Activated T-cell treated with anti-CD3 and anti-CD28 coated beads, Interleukin-2, amount 50 U/mL, for 72 hours (primary cell): ENCODE measurements around the gene NOL4L. TPM values are rescaled to one million over a fixed set of nuclear protein-coding genes. Genes with fewer than 3 reads are reported as not detected.
A peak's percentile ranks its signal among the peaks of the same experiment; 100 is the strongest.

Source experiments
- ATAC-seq, 2 donors: fragments of 150-1000 bp; cut with Tn5 transposase; replicated peaks in 1 of 2; 2 replicates each; pipeline ENCODE4 v1.10.0; 2021; ENCODE audit warnings: moderate library complexity in 2 of 2, mild to moderate bottlenecking in 1 of 2
- DNase-seq, 2 donors: peaks; one replicate each; pipeline ENCODE4 v3.0.0; 2021 to 2022; ENCODE audit warnings: mixed read lengths in 1 of 2
- H3K27ac Mint-ChIP-seq: one replicate; pipeline ENCODE4 v1.8.0; 2022; ENCODE audit warnings: mild to moderate bottlenecking, moderate library complexity, mixed read lengths
- H3K27me3 Mint-ChIP-seq: one replicate; pipeline ENCODE4 v1.8.0; 2022; ENCODE audit warnings: low read depth, mixed read lengths
- H3K36me3 Mint-ChIP-seq, 2 donors: one replicate each; pipeline ENCODE4 v1.8.0; 2022; ENCODE audit warnings: mixed read lengths in 2 of 2, mild to moderate bottlenecking in 1 of 2; ENCODE audit not compliant: insufficient read depth in 2 of 2
- H3K4me1 Mint-ChIP-seq: one replicate; pipeline ENCODE4 v1.8.0; 2022; ENCODE audit warnings: low read depth, mixed read lengths
- H3K4me3 Mint-ChIP-seq, 2 donors: one replicate each; pipeline ENCODE4 v1.8.0; 2022; ENCODE audit warnings: mild to moderate bottlenecking in 2 of 2, mixed read lengths in 2 of 2, moderate library complexity in 2 of 2
- H3K9me3 Mint-ChIP-seq, 2 donors: one replicate each; pipeline ENCODE4 v1.8.0; 2022; ENCODE audit warnings: mixed read lengths in 2 of 2
- total RNA-seq, 2 donors: library from RNA; stranded (reverse); gene quantifications; one replicate each; pipeline ENCODE4 v1.2.3, GENCODE V29; 2022

NOL4L gene
- total RNA-seq, 2 donors from 2014 or later, result 28.2 to 30.0 TPM

DNA sequence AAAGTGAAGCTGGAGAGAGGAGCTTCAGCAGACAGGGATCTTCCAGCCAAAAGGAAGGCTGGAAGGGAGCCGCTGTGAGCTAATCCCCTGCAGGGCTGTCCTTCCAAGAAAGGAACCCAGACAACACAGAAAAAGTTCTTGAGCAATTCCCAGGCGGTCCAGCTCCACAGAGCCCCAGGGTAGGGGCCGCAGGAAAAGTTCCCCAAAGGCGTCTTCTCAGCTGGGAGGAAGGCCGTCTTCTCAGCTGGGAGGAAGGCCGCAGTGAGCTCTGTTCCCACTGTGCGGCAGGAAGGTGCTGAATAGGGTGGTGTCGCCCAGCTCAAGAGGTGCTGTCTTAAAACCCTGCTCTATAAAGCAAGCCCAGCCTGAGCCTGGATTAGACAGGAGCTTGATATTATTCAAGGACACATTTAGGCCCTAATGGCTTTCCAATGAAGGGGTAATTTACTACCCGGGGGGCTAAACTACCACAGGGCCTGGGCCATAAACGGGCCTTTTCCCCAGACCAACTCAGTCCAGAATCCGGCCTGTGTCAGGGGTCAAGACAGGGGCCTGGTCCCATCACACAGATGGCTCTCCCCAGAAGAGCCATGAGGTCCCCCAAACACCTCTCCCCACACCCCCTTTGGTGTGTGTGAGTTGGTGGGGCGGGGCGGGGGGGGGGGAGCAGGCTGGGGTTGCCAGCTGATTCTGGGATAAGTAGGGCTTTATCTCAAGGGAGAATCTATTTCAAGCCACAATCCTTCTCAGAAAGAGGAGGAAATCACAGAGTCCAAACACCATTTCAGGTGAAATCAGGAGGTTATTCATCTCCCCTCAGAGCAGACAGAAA is 103.6 kb downstream of the NOL4L start:
- H3K4me1 Mint-ChIP-seq, result peaks cover 41% of the 10 kb centered on the region
- H3K27ac Mint-ChIP-seq, result no peak overlapping the region
- DNase-seq (no peak), ATAC-seq (no peak)
- H3K4me3 Mint-ChIP-seq, result peak overlapping the region in 1 of 2 donors; percentile 75
- no peaks in the 10 kb centered on the region for H3K9me3 Mint-ChIP-seq
- no peaks in the 10 kb centered on the region for H3K27me3 Mint-ChIP-seq
- no peaks in the 10 kb centered on the region for H3K36me3 Mint-ChIP-seq

DNA sequence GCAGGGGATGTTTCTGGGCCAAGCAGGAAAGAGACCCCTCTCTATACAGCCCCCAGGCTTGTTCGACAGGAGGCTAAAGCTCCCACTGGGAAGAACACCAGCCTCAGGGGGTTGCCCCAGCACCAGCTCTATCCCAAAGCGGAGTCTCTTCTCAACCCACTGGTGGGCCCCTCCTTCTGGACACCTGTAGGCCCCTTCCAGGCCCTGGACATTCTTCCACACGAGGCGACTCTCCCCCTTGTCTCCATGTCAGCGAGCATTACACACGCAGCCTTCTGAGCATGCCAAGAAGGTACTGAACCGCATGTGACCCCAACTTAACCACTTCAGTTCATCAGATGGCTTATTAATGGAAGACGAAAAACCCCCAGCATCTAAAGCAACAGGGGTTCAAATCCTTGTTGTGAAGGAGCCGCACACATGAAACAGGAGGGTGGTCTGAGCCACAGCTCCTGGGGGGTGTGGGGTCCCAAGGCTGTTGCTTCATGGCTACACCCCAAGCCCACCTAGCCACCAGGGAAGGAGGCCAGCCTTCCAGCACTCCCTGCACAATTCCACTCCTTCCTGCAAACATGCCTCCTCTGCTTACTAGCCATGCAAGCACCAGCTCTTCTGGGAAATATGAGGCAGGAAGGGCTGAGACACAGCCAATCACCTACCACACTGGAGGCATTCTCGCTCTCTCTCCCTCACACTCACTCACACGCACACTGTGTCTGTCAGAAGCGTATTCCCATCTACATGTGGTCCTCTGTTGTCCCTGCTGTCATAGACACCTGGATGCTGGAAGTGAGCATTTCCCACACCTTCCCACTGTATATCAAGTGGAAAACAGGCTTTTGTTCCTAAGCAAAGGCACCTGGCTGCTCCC is 104.5 kb downstream of the NOL4L start:
- Mint-ChIP-seq H3K4me3 (no peak overlapping the region), H3K9me3 (no peaks in the 10 kb centered on the region), H3K4me1 (peaks cover 49% of the 10 kb centered on the region), H3K36me3 (no peaks in the 10 kb centered on the region), H3K27ac (no peak overlapping the region), H3K27me3 (no peaks in the 10 kb centered on the region)
- no peak for ATAC-seq
- DNase-seq, result no peak

DNA sequence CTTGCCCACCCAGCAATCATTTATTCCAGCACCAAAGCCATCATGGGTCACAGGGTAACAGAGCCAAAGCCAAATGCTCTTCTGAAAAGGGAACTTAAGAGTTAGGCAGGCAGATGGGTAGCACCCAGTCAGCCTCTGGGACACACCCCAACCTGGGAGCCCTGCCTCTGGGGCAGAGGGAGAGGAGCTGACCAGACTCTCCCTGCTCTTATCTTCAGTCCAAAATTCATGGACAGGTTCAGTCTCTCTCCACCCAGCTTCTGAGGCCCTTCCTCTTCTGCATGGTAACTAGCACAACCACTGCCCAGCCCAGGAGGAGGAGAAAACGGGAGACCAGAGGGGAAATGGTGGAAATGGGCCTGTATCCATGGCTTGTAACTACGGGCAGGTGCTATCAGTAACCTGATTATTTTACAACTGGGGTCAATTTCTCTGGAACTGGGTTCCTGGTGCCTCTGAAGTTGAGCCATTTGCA is 105.4 kb downstream of the NOL4L start:
- ATAC-seq (no peak), DNase-seq (no peak)
- no peak overlapping the region for H3K4me3 Mint-ChIP-seq
- H3K36me3 Mint-ChIP-seq, result no peaks in the 10 kb centered on the region
- no peaks in the 10 kb centered on the region for H3K9me3 Mint-ChIP-seq
- H3K27ac Mint-ChIP-seq, result no peak overlapping the region
- peaks cover 41% of the 10 kb centered on the region for H3K4me1 Mint-ChIP-seq
- H3K27me3 Mint-ChIP-seq, result no peaks in the 10 kb centered on the region

DNA sequence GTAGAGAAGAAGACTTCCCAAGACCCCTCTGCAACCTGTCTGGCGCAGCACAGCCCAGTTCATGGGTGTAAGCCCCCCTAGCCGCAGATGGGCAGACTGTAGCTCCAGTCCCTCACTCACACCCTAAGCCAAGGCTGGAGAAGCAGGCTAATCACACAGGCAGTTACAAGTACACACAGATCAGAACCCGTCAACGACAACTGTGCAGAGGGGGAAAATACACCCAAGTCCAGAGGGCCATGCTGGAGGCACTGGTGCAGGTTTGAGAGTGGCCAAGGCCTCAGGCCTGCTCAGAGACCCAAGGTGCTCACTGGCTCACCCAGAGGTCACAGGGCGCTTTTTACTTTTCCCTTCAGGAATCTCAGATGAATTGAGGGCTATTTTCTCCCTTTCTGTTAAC is 106.1 kb downstream of the NOL4L start:
- ATAC-seq (no peak), DNase-seq (no peak)
- Mint-ChIP-seq H3K36me3 (no peaks in the 10 kb centered on the region), H3K4me3 (no peak overlapping the region), H3K9me3 (no peaks in the 10 kb centered on the region), H3K27me3 (no peaks in the 10 kb centered on the region), H3K4me1 (peaks cover 40% of the 10 kb centered on the region), H3K27ac (no peak overlapping the region)

DNA sequence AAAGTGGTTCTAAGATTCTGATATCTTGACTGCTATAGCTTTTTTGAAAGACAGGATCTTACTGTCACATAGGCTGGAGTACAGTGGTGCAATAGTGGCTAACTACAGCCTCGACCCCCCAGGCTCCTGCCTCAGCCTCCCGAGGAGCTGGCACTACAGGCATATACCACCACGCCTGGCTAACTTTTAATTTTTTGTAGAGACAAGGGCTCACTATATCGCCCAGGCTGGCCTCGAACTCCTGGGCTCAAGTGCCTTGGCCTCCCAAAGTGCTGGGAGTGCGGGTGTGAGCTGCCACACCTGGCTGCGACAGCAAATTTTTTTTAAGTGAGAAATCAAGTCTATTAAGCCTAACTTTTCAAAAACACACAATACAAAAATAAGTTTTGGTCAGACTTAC is 106.6 kb downstream of the NOL4L start:
- Mint-ChIP-seq H3K27ac (no peak overlapping the region), H3K27me3 (no peaks in the 10 kb centered on the region), H3K36me3 (no peaks in the 10 kb centered on the region), H3K9me3 (no peaks in the 10 kb centered on the region), H3K4me3 (no peak overlapping the region), H3K4me1 (peaks cover 40% of the 10 kb centered on the region)
- ATAC-seq, result no peak
- DNase-seq, result no peak

DNA sequence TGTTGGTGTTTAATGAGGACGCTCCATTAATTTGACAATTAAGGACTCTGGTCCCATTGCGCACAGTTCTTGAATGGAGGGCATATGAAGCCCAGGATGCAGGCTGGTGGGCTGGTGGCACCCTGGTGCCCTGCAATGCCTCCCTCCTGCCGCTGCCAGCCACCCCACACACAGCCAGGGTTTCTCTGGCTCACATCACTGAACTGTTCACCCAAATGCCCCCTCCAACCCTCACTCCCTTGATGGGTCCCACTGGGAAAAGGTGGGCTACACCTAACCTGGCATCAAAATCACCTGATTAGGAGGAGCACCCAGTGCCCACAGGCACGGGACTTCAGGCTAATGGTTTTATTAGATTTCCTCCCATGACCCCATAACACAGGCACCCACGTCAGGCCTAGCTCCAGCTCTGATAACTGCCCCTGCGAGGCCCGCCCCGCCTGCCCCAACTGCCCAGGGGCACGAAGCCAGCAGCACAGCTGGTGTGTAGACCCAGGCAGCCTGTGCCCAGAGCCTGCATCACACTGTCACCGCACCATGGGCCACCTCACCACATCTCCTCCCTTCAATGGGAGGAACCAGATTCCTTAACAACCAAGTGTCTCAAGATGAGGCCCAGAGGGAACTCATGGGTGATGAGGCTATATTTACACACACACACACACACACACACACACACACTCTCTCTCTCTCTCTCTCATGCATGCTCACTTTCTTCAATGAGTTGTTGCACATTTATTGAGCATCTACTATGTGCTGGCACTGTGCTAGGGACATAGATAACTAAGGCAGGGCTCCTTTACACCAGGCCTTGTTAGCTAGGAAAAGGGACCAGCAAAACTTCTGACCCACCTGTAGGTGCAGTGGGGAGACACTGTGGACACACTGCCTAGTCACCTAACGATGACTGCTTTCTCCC is 107.3 kb downstream of the NOL4L start:
- H3K27ac Mint-ChIP-seq, result no peak overlapping the region
- H3K4me3 Mint-ChIP-seq, result no peak overlapping the region
- H3K4me1 Mint-ChIP-seq, result peaks cover 40% of the 10 kb centered on the region

DNA sequence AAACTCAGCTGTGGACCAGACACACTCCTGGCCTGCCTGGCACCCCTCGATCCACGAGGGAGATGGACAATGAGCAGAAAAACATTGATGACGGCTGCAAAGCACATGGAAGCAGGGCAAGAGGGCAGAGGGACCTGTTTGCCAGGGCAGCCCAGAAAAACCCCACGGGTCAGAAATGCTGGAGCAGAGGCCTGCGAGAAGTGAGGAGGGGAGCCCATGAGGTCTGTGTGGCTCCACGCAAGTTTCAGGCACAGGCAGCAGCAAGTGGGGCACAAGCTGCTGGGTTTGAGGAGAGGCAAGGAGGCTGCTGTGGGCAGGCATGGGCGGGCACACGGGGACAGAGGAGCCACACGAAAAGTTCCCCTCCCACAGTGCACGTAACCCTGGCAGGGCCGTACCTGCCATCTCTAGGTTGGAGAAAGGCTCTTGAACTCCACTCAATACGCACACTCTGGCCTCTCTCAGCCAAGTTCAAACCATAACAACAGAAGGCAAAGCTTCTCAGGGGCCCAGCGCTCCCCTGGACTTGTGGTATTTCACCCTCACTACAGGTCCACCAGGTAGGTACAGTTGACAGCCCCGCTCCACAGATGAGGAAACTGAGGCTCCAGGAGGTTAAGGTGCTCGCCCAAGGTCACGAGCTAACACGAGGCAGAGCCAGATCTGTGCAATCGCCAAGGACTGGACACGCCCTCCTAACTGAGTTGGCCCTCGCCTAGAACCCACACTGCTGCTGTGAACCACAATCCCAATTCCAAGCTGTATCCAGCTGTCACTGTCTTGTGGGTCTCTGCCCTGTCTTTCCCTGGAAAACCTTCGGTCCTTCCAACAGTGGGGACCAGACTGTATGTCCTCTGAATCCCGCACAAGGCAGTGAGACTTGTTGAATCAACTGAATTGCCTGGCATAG is 108.2 kb downstream of the NOL4L start:
- no peaks in the 10 kb centered on the region for H3K9me3 Mint-ChIP-seq
- H3K4me1 Mint-ChIP-seq, result peaks cover 40% of the 10 kb centered on the region
- H3K4me3 Mint-ChIP-seq, result no peak overlapping the region
- H3K27me3 Mint-ChIP-seq, result no peaks in the 10 kb centered on the region
- no peak overlapping the region for H3K27ac Mint-ChIP-seq
- no peaks in the 10 kb centered on the region for H3K36me3 Mint-ChIP-seq
- DNase-seq, result no peak
- peak; percentile 2 to 25 for ATAC-seq

More for the DNA sequence above, 107.3 kb downstream of the NOL4L start:
- no peak for DNase-seq
- no peaks in the 10 kb centered on the region for H3K9me3 Mint-ChIP-seq
- no peaks in the 10 kb centered on the region for H3K36me3 Mint-ChIP-seq
- ATAC-seq, result no peak
- H3K27me3 Mint-ChIP-seq, result no peaks in the 10 kb centered on the region

DNA sequence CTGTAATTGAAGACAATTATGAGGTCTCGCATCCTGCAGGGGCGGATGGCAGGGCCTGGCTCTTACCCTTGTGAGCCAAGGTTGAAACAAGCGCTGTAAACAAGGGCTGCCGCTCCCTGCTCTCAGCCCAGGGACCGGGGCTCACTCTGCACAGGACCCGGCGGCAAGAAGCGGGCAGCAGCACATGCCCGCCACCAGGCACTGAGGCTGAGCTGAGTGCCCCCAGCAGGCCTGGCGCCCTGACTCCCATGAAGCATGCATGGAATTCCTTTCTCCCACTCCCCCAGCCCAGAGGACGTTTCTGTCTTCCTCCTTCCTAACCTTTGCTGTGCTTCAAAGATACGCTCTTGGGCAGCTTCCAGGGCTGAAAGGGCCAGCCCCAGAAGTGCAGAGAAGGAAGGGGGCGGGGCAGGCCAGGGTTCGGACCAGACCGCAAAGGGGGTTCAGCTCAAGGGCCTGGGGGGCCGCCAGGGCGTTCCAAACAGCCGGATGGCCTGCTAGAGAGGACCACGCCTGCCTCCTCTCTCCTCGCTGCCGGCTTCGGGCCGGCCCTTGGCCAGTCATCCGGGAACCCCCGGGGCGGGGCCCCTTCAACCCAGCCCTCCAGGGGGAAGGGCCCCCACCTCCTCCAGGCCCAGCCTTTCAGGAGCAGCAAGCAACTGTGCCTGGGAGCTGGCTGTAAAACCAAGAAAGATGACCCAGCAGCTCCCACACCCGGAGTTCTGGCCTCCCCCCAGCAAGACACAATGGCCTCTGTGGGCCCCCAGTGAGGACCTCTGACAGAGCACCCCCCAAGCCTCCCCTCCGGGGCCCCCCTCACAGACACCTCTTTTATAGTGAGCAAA is 109.9 kb downstream of the NOL4L start:
- Mint-ChIP-seq H3K36me3 (no peaks in the 10 kb centered on the region), H3K27ac (peak overlapping the region; percentile 18), H3K4me3 (no peak overlapping the region), H3K4me1 (peaks cover 32% of the 10 kb centered on the region), H3K9me3 (no peaks in the 10 kb centered on the region), H3K27me3 (no peaks in the 10 kb centered on the region)
- ATAC-seq, result peak in 1 of 2 donors; percentile 17
- DNase-seq, result no peak

DNA sequence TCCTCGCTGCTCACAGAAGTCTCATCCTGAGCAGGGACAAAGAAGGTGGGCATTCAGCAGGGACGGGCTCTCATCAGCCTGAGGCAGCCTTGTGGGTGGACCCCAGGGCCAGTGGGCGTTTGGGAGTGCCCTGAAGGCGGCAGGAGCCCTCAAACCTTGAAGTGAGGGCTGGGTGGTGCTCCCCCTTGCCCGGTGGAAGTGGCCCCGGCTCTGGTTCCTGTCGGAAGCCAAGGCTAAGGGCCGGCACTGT is 110.5 kb downstream of the NOL4L start:
- DNase-seq (no peak), ATAC-seq (no peak)
- no peak overlapping the region for H3K27ac Mint-ChIP-seq
- H3K36me3 Mint-ChIP-seq, result no peaks in the 10 kb centered on the region
- H3K4me3 Mint-ChIP-seq, result no peak overlapping the region
- H3K9me3 Mint-ChIP-seq, result no peaks in the 10 kb centered on the region
- H3K4me1 Mint-ChIP-seq, result peaks cover 28% of the 10 kb centered on the region
- H3K27me3 Mint-ChIP-seq, result no peaks in the 10 kb centered on the region

DNA sequence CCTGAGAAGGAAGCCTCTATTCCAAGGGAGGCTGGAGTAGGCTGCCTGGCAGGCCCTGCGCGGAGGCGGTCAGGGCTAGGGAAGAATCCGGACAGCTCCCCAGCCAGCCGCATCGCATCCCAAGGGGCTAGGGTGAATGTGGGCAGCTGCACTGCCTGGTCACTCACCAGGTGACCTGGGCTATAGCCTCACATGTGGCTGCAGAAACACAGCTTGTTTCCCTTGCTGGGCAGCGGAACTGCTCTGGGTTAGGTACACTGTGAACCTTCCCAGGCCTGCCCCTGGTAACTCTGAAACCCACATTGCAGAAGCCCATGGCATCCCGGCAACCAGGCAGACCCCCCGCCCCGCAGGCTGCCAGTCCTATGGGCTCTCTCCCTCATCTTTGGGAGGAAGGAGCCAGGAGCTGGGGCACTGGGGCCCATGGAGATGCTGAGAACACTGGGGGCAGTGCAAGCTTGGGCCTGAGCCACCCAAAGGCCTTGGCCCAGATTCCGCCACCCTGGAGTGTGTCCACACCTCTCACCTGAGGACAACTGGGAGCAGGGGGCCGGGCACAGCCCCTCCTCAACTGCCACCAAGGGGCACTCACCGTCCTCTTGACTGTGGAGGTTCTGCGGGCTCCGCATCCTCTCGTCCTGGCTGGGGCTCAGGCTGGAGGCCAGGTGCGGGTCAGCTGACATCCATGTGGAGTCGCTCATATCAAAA is 111.0 kb downstream of the NOL4L start:
- no peaks in the 10 kb centered on the region for H3K27me3 Mint-ChIP-seq
- no peak overlapping the region for H3K4me3 Mint-ChIP-seq
- DNase-seq (no peak), ATAC-seq (no peak)
- no peak overlapping the region for H3K27ac Mint-ChIP-seq
- no peaks in the 10 kb centered on the region for H3K36me3 Mint-ChIP-seq
- H3K4me1 Mint-ChIP-seq, result peaks cover 26% of the 10 kb centered on the region
- no peaks in the 10 kb centered on the region for H3K9me3 Mint-ChIP-seq
